H9 (cell line): ENCODE measurements around the gene INHBB. TPM values are rescaled to one million over a fixed set of nuclear protein-coding genes. Genes with fewer than 3 reads are reported as not detected.

Experiments used
- DNase-seq: peaks from one replicate; pipeline ENCODE4 v3.0.0-alpha.2; 2017
- H2AFZ ChIP-seq: one replicate; pipeline ENCODE4 v1.6.1; 2013; ENCODE audit warnings: mild to moderate bottlenecking, low read length, control low read depth, moderate library complexity
- H2AK5ac ChIP-seq: 2 replicates; pipeline ENCODE4 v1.6.1; 2013; ENCODE audit warnings: low read length, control low read depth, mixed read lengths; ENCODE audit not compliant: insufficient read length
- H2BK120ac ChIP-seq: one replicate; pipeline ENCODE4 v1.6.1; 2013; ENCODE audit warnings: low read depth, mild to moderate bottlenecking, low read length, control low read depth, inconsistent platforms; ENCODE audit not compliant: poor library complexity, severe bottlenecking
- H2BK12ac ChIP-seq: 2 replicates; pipeline ENCODE4 v1.6.1; 2013; ENCODE audit warnings: low read length, control low read depth, mixed read lengths, low read depth; ENCODE audit not compliant: insufficient read length
- H2BK15ac ChIP-seq: 2 replicates; pipeline ENCODE4 v1.6.1; 2013; ENCODE audit warnings: low read depth, low read length, control low read depth
- H2BK20ac ChIP-seq: one replicate; pipeline ENCODE4 v1.6.1; 2013; ENCODE audit warnings: low read depth, mild to moderate bottlenecking, low read length, control low read depth, inconsistent platforms; ENCODE audit not compliant: poor library complexity, severe bottlenecking
- H2BK5ac ChIP-seq: 2 replicates; pipeline ENCODE4 v1.6.1; 2013; ENCODE audit warnings: low read length, control low read depth, mixed read lengths; ENCODE audit not compliant: insufficient read length
- H3K14ac ChIP-seq: 2 replicates; pipeline ENCODE4 v1.6.1; 2013; ENCODE audit warnings: low read length, control low read depth; ENCODE audit not compliant: insufficient read depth
- H3K18ac ChIP-seq: 2 replicates; pipeline ENCODE4 v1.6.1; 2013; ENCODE audit warnings: low read depth, mild to moderate bottlenecking, mixed read lengths, low read length, control low read depth; ENCODE audit not compliant: insufficient read length
- H3K23ac ChIP-seq: 2 replicates; pipeline ENCODE4 v1.6.1; 2013; ENCODE audit warnings: low read length, control low read depth, mixed read lengths, low read depth; ENCODE audit not compliant: insufficient read length
- H3K23me2 ChIP-seq: 2 replicates; pipeline ENCODE4 v1.6.1; 2013; ENCODE audit warnings: low read depth, mild to moderate bottlenecking, mixed read lengths, low read length, control low read depth; ENCODE audit not compliant: insufficient read length, poor library complexity, severe bottlenecking
- H3K27ac ChIP-seq: 2 replicates; pipeline ENCODE4 v1.5.1; 2013; ENCODE audit warnings: low read length, control low read depth, mixed read lengths, low read depth; ENCODE audit not compliant: insufficient read length
- H3K27me3 ChIP-seq: 2 replicates; pipeline ENCODE4 v1.6.1; 2013; ENCODE audit warnings: low read length, control low read depth, inconsistent platforms; ENCODE audit not compliant: insufficient read depth
- H3K4ac ChIP-seq: 2 replicates; pipeline ENCODE4 v1.6.1; 2013; ENCODE audit warnings: low read depth, mild to moderate bottlenecking, control low read depth, inconsistent platforms, low read length, moderate library complexity
- H3K4me1 ChIP-seq: 2 replicates; pipeline ENCODE4 v1.6.1; 2013; ENCODE audit warnings: low read length, control low read depth, inconsistent platforms; ENCODE audit not compliant: insufficient read depth
- H3K4me2 ChIP-seq: 2 replicates; pipeline ENCODE4 v1.6.1; 2013; ENCODE audit warnings: low read length, control low read depth, mixed read lengths; ENCODE audit not compliant: insufficient read length, insufficient read depth
- H3K56ac ChIP-seq: 2 replicates; pipeline ENCODE4 v1.6.1; 2013; ENCODE audit warnings: low read depth, mild to moderate bottlenecking, mixed read lengths, low read length, control low read depth; ENCODE audit not compliant: insufficient read length
- H3K79me1 ChIP-seq: 2 replicates; pipeline ENCODE4 v1.6.1; 2013; ENCODE audit warnings: low read depth, mild to moderate bottlenecking, moderate library complexity, low read length, control low read depth, inconsistent platforms; ENCODE audit not compliant: insufficient read depth, poor library complexity, severe bottlenecking
- H3K79me2 ChIP-seq: 2 replicates; pipeline ENCODE4 v1.6.1; 2013; ENCODE audit warnings: low read length, control low read depth, inconsistent platforms; ENCODE audit not compliant: insufficient read depth
- H3K9ac ChIP-seq: 2 replicates; pipeline ENCODE4 v1.6.1; 2013; ENCODE audit warnings: low read length, control low read depth, mixed read lengths; ENCODE audit not compliant: insufficient read length; ENCODE audit errors: extremely low read depth
- H3K9me3 ChIP-seq: one replicate; pipeline ENCODE4 v1.6.1; 2013; ENCODE audit warnings: low read depth, low read length, inconsistent platforms; ENCODE audit not compliant: control insufficient read depth
- H3T11ph ChIP-seq: one replicate; pipeline ENCODE4 v1.6.1; 2013; ENCODE audit warnings: mild to moderate bottlenecking, low read length, control low read depth, inconsistent platforms
- H4K20me1 ChIP-seq: one replicate; pipeline ENCODE4 v1.6.1; 2013; ENCODE audit not compliant: control insufficient read depth, insufficient read length, insufficient read depth
- H4K5ac ChIP-seq: 2 replicates; pipeline ENCODE4 v1.6.1; 2013; ENCODE audit warnings: low read depth, mild to moderate bottlenecking, mixed read lengths, low read length, control low read depth; ENCODE audit not compliant: insufficient read length
- H4K8ac ChIP-seq: replicated peaks from 2 replicates; pipeline ENCODE4 v1.6.1; 2013; ENCODE audit warnings: low read length, control low read depth, mixed read lengths, low read depth; ENCODE audit not compliant: insufficient read length
- H4K91ac ChIP-seq: 2 replicates; pipeline ENCODE4 v1.6.1; 2013; ENCODE audit warnings: low read depth, mild to moderate bottlenecking, moderate library complexity, mixed read lengths, low read length, control low read depth; ENCODE audit not compliant: insufficient read length
- H3K27ac Mint-ChIP-seq, 3 experiments: 2 replicates in 2 of 3; 3 replicates in 1 of 3; pipeline ENCODE4 v1.8.0; 2020 to 2021; ENCODE audit warnings: mixed read lengths in 3 of 3, mild to moderate bottlenecking in 1 of 3, moderate library complexity in 1 of 3
- H3K27me3 Mint-ChIP-seq: 2 replicates; pipeline ENCODE4 v1.8.0; 2021; ENCODE audit warnings: low read depth, mild to moderate bottlenecking, moderate library complexity, mixed read lengths
- H3K36me3 Mint-ChIP-seq, 3 experiments: 2 replicates in 2 of 3; 3 replicates in 1 of 3; pipeline ENCODE4 v1.8.0; 2020 to 2021; ENCODE audit warnings: low read depth in 3 of 3, mixed read lengths in 3 of 3; ENCODE audit not compliant: insufficient read depth in 1 of 3
- H3K4me1 Mint-ChIP-seq, 2 experiments: 2 replicates each; pipeline ENCODE4 v1.8.0; 2020; ENCODE audit warnings: mixed read lengths in 2 of 2
- H3K4me3 Mint-ChIP-seq, 2 experiments: 2 replicates in 1 of 2; 3 replicates in 1 of 2; pipeline ENCODE4 v1.8.0; 2020 to 2021; ENCODE audit warnings: mild to moderate bottlenecking in 2 of 2, mixed read lengths in 2 of 2, moderate library complexity in 1 of 2
- H3K9me3 Mint-ChIP-seq, 2 experiments: 2 replicates in 1 of 2; 3 replicates in 1 of 2; pipeline ENCODE4 v1.8.0; 2020; ENCODE audit warnings: mild to moderate bottlenecking in 2 of 2, mixed read lengths in 2 of 2, moderate library complexity in 1 of 2
- CTCF ChIP-seq: fragments of 200-600 bp; sonication (generic); conservative IDR thresholded peaks from 3 replicates; pipeline ENCODE4 v1.8.0; 2021; ENCODE audit warnings: antibody characterized with exemption, mild to moderate bottlenecking
- WGBS: extraction: QIAGEN DNeasy Blood & Tissue Kit; methylation state at CpG from one replicate; pipeline ENCODE4 v1.1.7; 2013; ENCODE audit warnings: missing lambda C conversion rate, low lambda C conversion rate, mixed read lengths; ENCODE audit not compliant: insufficient read length; ENCODE audit errors: extremely low coverage; 5-methylcytosine and 5-hydroxymethylcytosine counted together
- total RNA-seq: library from RNA; stranded (reverse); gene quantifications from 2 replicates; pipeline ENCODE4 v1.2.1, GENCODE V29; 2021

Gene INHBB
- total RNA-seq, 1 experiment from 2014 or later, result 0.13 TPM

- no peak overlapping the region; a peak in 1 of 7 replicates for H3K27ac Mint-ChIP-seq
- no peaks in the 10 kb centered on the region for H3K36me3 Mint-ChIP-seq
- TF ChIP-seq CTCF, result no peak
These were observed 14.8 kb upstream of the INHBB start for GRCh38 chr2:120330946-120331822.

More at GRCh38 chr2:120330946-120331822, 14.8 kb upstream of the INHBB start:
- H3K23me2 ChIP-seq, result no peaks in the 10 kb centered on the region
- H3K4ac ChIP-seq, result no peak overlapping the region
- H3K4me2 ChIP-seq, result no peak overlapping the region
- H3K18ac ChIP-seq, result no peak overlapping the region
- H2BK120ac ChIP-seq, result no peak overlapping the region
- no peaks in the 10 kb centered on the region for H3K27me3 ChIP-seq
- H2BK5ac ChIP-seq, result no peak overlapping the region
- no peak overlapping the region for H4K5ac ChIP-seq
- no peaks in the 10 kb centered on the region for H3K79me2 ChIP-seq
- H3K79me1 ChIP-seq, result no peaks in the 10 kb centered on the region
- no peak overlapping the region for H2BK12ac ChIP-seq
- WGBS, result no CpG with 5 or more reads among the region's 24 CpGs
- no peak overlapping the region for H3K9ac ChIP-seq
- H3K56ac ChIP-seq, result no peak overlapping the region
- Mint-ChIP-seq H3K9me3 (peaks cover 0 to 6% of the 10 kb centered on the region in 2 experiments; a peak in 2 of 5 replicates), H3K27me3 (peaks cover 95% of the 10 kb centered on the region), H3K4me3 (no peak overlapping the region), H3K4me1 (peaks cover 0 to 4% of the 10 kb centered on the region in 2 experiments; a peak in 1 of 4 replicates)
- no peak overlapping the region for H3K27ac ChIP-seq
- no peaks in the 10 kb centered on the region for H3K4me1 ChIP-seq
- no peak overlapping the region for H2AFZ ChIP-seq
- no peak overlapping the region for H2BK20ac ChIP-seq
- no peak overlapping the region for H3K14ac ChIP-seq
- H3T11ph ChIP-seq, result no peak overlapping the region
- no peak overlapping the region for H4K8ac ChIP-seq
- H2AK5ac ChIP-seq, result no peak overlapping the region
- H2BK15ac ChIP-seq, result no peak overlapping the region
- H3K9me3 ChIP-seq, result no peaks in the 10 kb centered on the region
- no peak for DNase-seq
- H3K23ac ChIP-seq, result no peak overlapping the region
- H4K91ac ChIP-seq, result no peak overlapping the region
- no peaks in the 10 kb centered on the region for H4K20me1 ChIP-seq
